Epithelial cell of proximal tubule (primary cell): ENCODE results near the gene ABCB8. TPM values are rescaled to one million over a fixed set of nuclear protein-coding genes. Genes with fewer than 3 reads are reported as not detected.
"Not testable (repeated sequence)": the region's sequence is repeated elsewhere in the genome, so short reads cannot be mapped to it uniquely, and the experiment has no call there.

Experiments used
- DNase-seq: peaks from one replicate; pipeline ENCODE4 v3.0.0-alpha.2; 2011; ENCODE audit warnings: low read depth
- H3K4me3 ChIP-seq: 2 replicates; pipeline ENCODE4 v1.5.1; 2011; ENCODE audit warnings: low read depth, mild to moderate bottlenecking, low read length
- CTCF ChIP-seq: conservative IDR thresholded peaks from 2 replicates; pipeline ENCODE4 v1.5.1; 2012; ENCODE audit warnings: low read depth, mild to moderate bottlenecking, low read length
- total RNA-seq: library from RNA; depleted of rRNA; stranded (reverse); fragments of >200 nt; gene quantifications from 2 replicates; pipeline ENCODE4 v1.2.3, GENCODE V29; 2015

ABCB8 gene
- total RNA-seq, 1 donor from 2014 or later = 31.8 TPM

DNA sequence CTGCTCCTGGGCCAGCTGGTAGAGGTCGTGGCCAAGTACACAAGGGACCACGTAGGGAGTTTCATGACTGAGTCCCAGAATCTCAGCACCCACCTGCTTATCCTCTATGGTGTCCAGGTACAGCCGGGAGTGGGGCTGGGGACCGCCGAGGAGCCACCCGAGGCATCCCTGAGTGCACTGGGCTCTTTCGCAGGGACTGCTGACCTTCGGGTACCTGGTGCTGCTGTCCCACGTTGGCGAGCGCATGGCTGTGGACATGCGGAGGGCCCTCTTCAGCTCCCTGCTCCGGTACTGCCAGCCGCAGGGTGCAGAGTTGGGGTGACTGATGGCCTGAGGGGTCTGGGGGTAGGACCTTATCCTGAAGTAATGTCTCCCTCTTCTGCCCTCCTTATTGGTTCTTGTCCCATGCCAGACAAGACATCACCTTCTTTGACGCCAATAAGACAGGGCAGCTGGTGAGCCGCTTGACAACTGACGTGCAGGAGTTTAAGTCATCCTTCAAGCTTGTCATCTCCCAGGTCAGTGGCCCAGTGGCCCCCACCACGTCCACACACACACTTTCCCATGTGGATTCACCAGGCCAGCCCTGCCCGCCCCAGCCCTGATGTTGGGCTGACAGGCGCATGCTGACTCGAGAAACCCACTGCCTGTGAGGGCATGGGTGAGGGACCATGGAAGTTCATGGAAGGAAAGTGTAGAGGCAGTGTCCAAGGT is 6.2 kb downstream of the ABCB8 start:
- no peak for DNase-seq
- H3K4me3 ChIP-seq = no peak overlapping the region
- no peak for TF ChIP-seq CTCF

DNA sequence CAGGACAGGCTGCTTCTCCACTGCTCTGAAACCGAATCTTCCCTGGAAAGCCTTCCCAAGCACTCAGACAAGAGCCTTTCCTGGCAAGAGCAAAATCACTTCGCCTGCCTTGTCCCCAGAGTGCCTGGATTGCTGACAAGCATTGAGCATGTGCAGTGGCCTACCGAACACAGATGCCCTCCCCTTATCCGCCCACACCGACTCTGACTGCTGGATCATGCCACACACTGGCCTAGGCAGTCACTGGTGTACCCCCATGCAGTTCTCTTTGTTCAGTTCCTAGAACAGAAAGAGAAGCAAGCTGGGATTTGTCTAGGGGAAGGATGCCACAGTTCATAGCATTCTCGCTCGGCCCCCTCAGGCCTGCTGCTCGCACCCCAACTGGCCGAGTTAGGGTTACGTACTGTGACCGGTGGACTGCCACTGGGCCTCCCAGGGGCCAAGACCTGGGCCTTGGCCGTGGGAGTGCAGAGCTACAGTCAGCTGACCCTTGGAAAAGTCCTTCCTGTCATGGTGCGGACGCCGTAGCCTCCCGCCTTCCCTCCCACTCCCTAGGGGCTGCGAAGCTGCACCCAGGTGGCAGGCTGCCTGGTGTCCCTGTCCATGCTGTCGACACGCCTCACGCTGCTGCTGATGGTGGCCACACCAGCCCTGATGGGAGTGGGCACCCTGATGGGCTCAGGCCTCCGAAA is 6.9 kb downstream of the ABCB8 start:
- TF ChIP-seq CTCF = no peak
- DNase-seq = no peak
- H3K4me3 ChIP-seq = no peak overlapping the region

GRCh38 chr7:151035902-151036301 is 7.7 kb downstream of the ABCB8 start:
- DNase-seq = no peak
- H3K4me3 ChIP-seq = no peak overlapping the region
- no peak for TF ChIP-seq CTCF

DNA sequence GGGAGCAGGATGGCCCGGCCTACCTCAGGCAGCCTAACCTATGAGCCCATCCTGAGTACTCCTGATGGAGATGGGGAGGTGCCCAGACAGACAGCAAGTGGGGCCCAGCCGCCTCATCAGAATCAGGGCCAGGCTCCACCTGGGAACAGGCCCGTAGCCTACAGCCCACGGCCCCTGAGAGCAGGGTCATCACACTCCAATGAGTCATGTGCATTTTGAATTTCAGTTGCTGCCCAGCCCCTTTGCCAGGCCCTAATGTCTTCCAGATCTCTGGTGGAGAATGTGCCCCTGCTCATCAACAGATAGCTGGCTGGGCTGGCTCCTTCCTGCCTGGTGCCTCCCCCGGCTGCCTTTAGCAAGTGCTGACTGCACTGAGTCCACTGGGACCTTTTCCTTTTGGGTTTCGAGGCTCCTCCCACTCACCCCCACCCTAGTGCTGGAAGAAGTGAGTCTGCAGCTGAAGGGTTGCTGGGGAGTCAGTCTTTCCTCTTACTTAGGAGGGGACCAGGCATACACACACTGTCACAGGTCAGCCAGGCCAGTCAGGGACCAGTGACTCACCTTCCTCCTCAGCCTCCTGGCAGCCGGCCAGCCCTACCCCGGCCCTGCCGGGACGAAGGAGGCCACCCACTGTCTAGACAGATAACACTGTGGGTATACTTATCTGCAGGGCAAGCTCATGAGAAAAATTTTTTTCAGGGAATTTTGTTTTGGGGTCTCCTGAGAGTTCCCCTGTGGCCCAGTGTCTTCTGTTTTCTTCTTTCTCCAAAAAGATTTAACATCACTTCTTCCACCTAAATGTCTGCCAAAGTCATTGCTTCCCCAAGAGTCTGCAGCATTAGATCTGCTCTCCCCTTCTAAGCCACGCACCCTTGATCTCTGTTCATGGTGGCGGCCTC is 10.9 kb downstream of the ABCB8 start:
- no peak overlapping the region for H3K4me3 ChIP-seq
- TF ChIP-seq CTCF = no peak
- no peak for DNase-seq

DNA sequence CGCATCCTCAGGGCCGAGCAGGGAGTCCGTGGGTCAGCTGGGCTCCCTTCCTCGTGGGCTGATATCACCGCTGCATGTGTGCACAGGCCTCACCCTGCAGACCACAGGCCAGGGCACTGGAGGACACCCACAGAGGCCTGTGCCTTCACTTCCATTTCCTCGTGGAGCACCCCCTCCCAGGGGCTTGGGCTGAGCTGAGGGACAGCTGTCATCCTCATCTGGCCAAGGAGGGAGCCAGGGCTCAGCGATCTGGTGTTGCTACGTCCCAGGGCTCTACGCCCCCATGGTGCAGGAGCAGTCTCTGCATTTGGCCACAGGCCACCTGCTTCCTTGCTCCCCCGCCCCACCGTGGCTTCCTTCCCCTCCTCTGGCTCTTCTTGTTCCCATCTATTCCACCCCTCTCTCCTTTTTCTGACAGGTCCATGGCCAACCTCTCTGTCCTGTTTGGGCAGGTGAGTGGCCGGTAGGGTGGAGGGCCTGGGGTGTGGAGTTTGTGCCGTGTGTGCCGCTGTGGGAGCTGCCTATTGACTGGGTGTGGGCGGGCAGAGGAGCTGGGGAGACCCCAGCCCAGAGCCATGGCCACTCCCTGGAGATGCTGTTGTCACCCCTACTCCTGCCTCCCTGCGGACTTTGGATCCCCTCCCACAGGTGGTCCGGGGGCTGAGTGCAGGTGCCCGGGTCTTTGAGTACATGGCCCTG is 11.7 kb downstream of the ABCB8 start:
- H3K4me3 ChIP-seq = no peak overlapping the region
- no peak for DNase-seq
- TF ChIP-seq CTCF = no peak

- TF ChIP-seq CTCF = no peak
- no peak overlapping the region for H3K4me3 ChIP-seq
- DNase-seq = no peak
These were observed 12.5 kb downstream of the ABCB8 start for GRCh38 chr7:151040616-151041375.

- not testable (repeated sequence) for DNase-seq, H3K4me3 ChIP-seq
These were observed 15.2 kb downstream of the ABCB8 start for GRCh38 chr7:151043449-151043848.
